Measurements from ENCODE around the gene DLGAP1.

GRCh38 chr18:4299395-4299794, 155.7 kb downstream of the DLGAP1 start:
- TF ChIP-seq CTCF (IDR thresholded peaks at IDR 0.05; ENCODE audit: low read depth, low read length) (no peak), POLR2A (IDR thresholded peaks at IDR 0.05; ENCODE audit: extremely low read depth, insufficient read length) (no peak), MAX (IDR thresholded peaks at IDR 0.05; ENCODE audit: low read depth, low read length) (no peak), MYC (IDR thresholded peaks at IDR 0.05; ENCODE audit: low read depth, low read length) (no peak)

Data from NB4 (cell line).